ENCODE results near the gene ATP6V1B1. TPM values are rescaled to one million over a fixed set of nuclear protein-coding genes. Genes with fewer than 3 reads are reported as not detected.
A peak's percentile ranks its signal among the peaks of the same experiment; 100 is the strongest.

Gene ATP6V1B1
- total and polyA plus RNA-seq, 10 of the 15 experiments (the other 5 are each of a cell fraction or from before 2014, with no cell fraction given): not detected

GRCh38 chr2:70948337-70949003 lies 12.8 kb downstream of the ATP6V1B1 start:
- peak; percentile 88 for FAIRE-seq
- no peak overlapping the region for H3K4me3 ChIP-seq
- CTCF ChIA-PET: interaction anchor here (0.6 to 5.3 kb wide), 28 partner anchors 9 to 644 kb away, joined by 3 to 94 read pairs (median 4); partner anchors contain the start of genes ANKRD53 and ATP6V1B1
- H3K4me2 ChIP-seq (ENCODE audit: control insufficient read depth, insufficient read depth): peak overlapping the region; percentile 76
- H3K27me3 ChIP-seq (replicated peaks in 1 of 2; ENCODE audit: control insufficient read depth in 2 of 2, insufficient read depth in 2 of 2, low read length in 1 of 2): no peaks in the 10 kb centered on the region
- SMC1A ChIA-PET (ENCODE audit: uncharacterized antibody, unreplicated experiment): interaction anchor here (0.6 to 1.5 kb wide), 6 partner anchors 29 to 644 kb away, joined by 3 to 6 read pairs (median 4); no protein-coding TSS in a partner anchor
- intact Hi-C loops (cut with micrococcal nuclease; ENCODE audit: unreplicated experiment) (loop anchor here (2.0 to 10.0 kb wide), 2 partner anchors 158 to 644 kb away; partner anchors contain the start of genes FAM136A and FIGLA), in situ Hi-C loops (cut with MboI) (loop anchor here (5.0 to 10.0 kb wide), 2 partner anchors 81 to 644 kb away; partner anchors contain the start of gene FAM136A)
- no peaks in the 10 kb centered on the region for H3K36me3 ChIP-seq (ENCODE audit: control insufficient read depth in 2 of 2, insufficient read depth in 2 of 2, low read length in 1 of 2)
- H4K20me1 ChIP-seq (ENCODE audit: control insufficient read depth, insufficient read depth): no peaks in the 10 kb centered on the region
- DNase-seq (ENCODE audit: low read depth, low spot score): no peak
- no peak overlapping the region for H3K9ac ChIP-seq (ENCODE audit: control insufficient read depth, insufficient read depth, low read length)
- peak; percentile 98 for ATAC-seq
- H3K79me2 ChIP-seq (ENCODE audit: control insufficient read depth, insufficient read depth, low read length): no peaks in the 10 kb centered on the region
- RAD21 ChIA-PET (ENCODE audit: unreplicated experiment): interaction anchor here (1.0 to 1.3 kb wide), 4 partner anchors 29 to 644 kb away, joined by 3 to 12 read pairs (median 6); no protein-coding TSS in a partner anchor
- H3K4me1 ChIP-seq (ENCODE audit: control insufficient read depth, insufficient read depth, low read length): no peaks in the 10 kb centered on the region; the same call in 1 of the 2 replicates
- POLR2A ChIA-PET: no interaction called here
- no peak overlapping the region for H3K27ac ChIP-seq (ENCODE audit: control insufficient read depth, insufficient read depth)
- peak overlapping the region; percentile 76 for H2AFZ ChIP-seq (ENCODE audit: control insufficient read depth, low read depth, low read length)
- no peaks in the 10 kb centered on the region for H3K9me3 ChIP-seq (replicated peaks; ENCODE audit: control insufficient read depth, insufficient read depth, low read length)
- no TSS peak for BruUV-seq (replicated peaks)
- WGBS (ENCODE audit: insufficient coverage, insufficient replicate concordance, low lambda C conversion rate, missing lambda C conversion rate): 11% methylated on average over 27 of the region's 27 CpGs
- TF ChIP-seq HDGF (IDR thresholded peaks at IDR 0.05): no peak
- peak; percentile 61 for TF ChIP-seq SMC3 (IDR thresholded peaks at IDR 0.05; ENCODE audit: borderline replicate concordance, low read length)
- no peak for TF ChIP-seq PAX8 (IDR thresholded peaks at IDR 0.05)
- TF ChIP-seq YY1 (IDR thresholded peaks at IDR 0.05; ENCODE audit: low read depth, low read length): 0 out of 2 replicates have a peak, but pooled peaks have one; percentile 34
- TF ChIP-seq RAD51 (IDR thresholded peaks at IDR 0.05): no peak
- no peak for TF ChIP-seq TCF7 (IDR thresholded peaks at IDR 0.05; ENCODE audit: borderline replicate concordance)
- peak; percentile 36; the same call in 1 of the 2 replicates for TF ChIP-seq RAD21 (IDR thresholded peaks at IDR 0.05; ENCODE audit: insufficient read depth, low read depth, low read length)
- TF ChIP-seq CBX3 (IDR thresholded peaks at IDR 0.05; ENCODE audit: borderline replicate concordance, low read depth): no peak
- TF ChIP-seq TARDBP (IDR thresholded peaks at IDR 0.05; ENCODE audit: borderline replicate concordance): no peak
- TF ChIP-seq ATF3 (IDR thresholded peaks at IDR 0.05; ENCODE audit: borderline replicate concordance, extremely low read depth, low read depth, low read length): no peak
- TF ChIP-seq SMAD5 (IDR thresholded peaks at IDR 0.05; ENCODE audit: low read depth): no peak
- no peak for TF ChIP-seq MEF2A (IDR thresholded peaks at IDR 0.05; ENCODE audit: insufficient read depth, low read depth, low read length)
- no peak for TF ChIP-seq NR2C1 (IDR thresholded peaks at IDR 0.05)
- TF ChIP-seq ZBTB40 (IDR thresholded peaks at IDR 0.05; ENCODE audit: borderline replicate concordance): no peak
- TF ChIP-seq, protein P1, sequence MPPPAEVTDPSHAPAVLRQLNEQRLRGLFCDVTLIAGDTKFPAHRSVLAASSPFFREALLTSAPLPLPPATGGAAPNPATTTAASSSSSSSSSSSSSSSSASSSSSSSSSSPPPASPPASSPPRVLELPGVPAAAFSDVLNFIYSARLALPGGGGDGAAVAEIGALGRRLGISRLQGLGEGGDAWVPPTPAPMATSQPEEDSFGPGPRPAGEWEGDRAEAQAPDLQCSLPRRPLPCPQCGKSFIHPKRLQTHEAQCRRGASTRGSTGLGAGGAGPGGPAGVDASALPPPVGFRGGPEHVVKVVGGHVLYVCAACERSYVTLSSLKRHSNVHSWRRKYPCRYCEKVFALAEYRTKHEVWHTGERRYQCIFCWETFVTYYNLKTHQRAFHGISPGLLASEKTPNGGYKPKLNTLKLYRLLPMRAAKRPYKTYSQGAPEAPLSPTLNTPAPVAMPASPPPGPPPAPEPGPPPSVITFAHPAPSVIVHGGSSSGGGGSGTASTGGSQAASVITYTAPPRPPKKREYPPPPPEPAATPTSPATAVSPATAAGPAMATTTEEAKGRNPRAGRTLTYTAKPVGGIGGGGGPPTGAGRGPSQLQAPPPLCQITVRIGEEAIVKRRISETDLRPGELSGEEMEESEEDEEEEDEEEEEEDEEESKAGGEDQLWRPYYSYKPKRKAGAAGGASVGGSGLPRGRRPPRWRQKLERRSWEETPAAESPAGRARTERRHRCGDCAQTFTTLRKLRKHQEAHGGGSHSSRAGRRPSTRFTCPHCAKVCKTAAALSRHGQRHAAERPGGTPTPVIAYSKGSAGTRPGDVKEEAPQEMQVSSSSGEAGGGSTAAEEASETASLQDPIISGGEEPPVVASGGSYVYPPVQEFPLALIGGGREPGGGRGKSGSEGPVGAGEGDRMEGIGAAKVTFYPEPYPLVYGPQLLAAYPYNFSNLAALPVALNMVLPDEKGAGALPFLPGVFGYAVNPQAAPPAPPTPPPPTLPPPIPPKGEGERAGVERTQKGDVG (CRISPR knock-in tag; IDR thresholded peaks at IDR 0.05): no peak
- no peak for TF ChIP-seq POLR2AphosphoS2 (IDR thresholded peaks at IDR 0.05; ENCODE audit: low read depth, low read length)
- TF ChIP-seq SPI1 (IDR thresholded peaks at IDR 0.05; ENCODE audit: borderline replicate concordance, insufficient read depth, low read depth, low read length): no peak

All from GM12878 (cell line).